Measurements from ENCODE around the gene ARHGAP6. TPM values are rescaled to one million over a fixed set of nuclear protein-coding genes. Genes with fewer than 3 reads are reported as not detected.

Gene ARHGAP6
- total and polyA plus RNA-seq, 4 donors: 6.0 to 18.2 (median 12.3) TPM

DNA sequence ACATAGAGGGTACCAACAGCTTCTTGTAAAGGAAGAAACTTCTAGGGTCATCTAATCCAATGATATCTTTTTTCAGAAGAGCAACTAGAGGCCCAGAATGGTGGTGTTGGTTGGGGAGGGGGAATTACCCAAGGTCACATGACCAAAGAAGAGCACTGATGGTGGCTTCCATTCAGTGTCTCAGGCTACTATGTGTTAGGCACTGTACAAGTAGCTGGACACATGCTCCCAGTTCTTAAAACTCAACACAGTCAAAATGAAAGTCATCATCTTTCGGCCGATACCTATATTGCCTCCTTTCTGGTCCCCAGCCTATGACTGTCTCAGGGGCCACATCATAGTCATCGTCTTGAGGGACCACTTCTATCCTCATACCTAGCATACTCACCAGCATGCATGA lies 88.1 kb downstream of the ARHGAP6 start:
- no peaks in the 10 kb centered on the region for H3K9me3 ChIP-seq (ENCODE audit: control insufficient read depth in 4 of 4, insufficient read depth in 3 of 4, low read length in 3 of 4)
- H3K36me3 ChIP-seq (ENCODE audit: control insufficient read depth in 4 of 4, insufficient read depth in 4 of 4, low read length in 4 of 4): no peaks in the 10 kb centered on the region
- ATAC-seq (ENCODE audit: insufficient read depth, low FRiP score) (no peak), DNase-seq (no peak)
- no peak overlapping the region for H3K4me3 ChIP-seq
- peaks cover 0 to 2% (median 0%) of the 10 kb centered on the region in 5 donors for H3K4me1 ChIP-seq (ENCODE audit: control insufficient read depth in 5 of 5, insufficient read depth in 5 of 5, low read length in 5 of 5)
- H3K9ac ChIP-seq (ENCODE audit: insufficient read depth in 1 of 2, low read length in 2 of 2): no peak overlapping the region
- TF ChIP-seq, protein P1, sequence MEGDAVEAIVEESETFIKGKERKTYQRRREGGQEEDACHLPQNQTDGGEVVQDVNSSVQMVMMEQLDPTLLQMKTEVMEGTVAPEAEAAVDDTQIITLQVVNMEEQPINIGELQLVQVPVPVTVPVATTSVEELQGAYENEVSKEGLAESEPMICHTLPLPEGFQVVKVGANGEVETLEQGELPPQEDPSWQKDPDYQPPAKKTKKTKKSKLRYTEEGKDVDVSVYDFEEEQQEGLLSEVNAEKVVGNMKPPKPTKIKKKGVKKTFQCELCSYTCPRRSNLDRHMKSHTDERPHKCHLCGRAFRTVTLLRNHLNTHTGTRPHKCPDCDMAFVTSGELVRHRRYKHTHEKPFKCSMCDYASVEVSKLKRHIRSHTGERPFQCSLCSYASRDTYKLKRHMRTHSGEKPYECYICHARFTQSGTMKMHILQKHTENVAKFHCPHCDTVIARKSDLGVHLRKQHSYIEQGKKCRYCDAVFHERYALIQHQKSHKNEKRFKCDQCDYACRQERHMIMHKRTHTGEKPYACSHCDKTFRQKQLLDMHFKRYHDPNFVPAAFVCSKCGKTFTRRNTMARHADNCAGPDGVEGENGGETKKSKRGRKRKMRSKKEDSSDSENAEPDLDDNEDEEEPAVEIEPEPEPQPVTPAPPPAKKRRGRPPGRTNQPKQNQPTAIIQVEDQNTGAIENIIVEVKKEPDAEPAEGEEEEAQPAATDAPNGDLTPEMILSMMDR (IDR thresholded peaks at IDR 0.05; ENCODE audit: control extremely low read depth, extremely low read depth): no peak
- H3K27me3 ChIP-seq (ENCODE audit: control insufficient read depth in 3 of 3, insufficient read depth in 3 of 3, low read length in 2 of 3): peaks cover 0 to 7% (median 4%) of the 10 kb centered on the region in 3 donors
- 94 to 100% methylated on average over 3 of the region's 3 CpGs for WGBS, 2 donors
- H3K27ac ChIP-seq (ENCODE audit: low read depth in 1 of 2, low read length in 1 of 2): no peak overlapping the region

DNA sequence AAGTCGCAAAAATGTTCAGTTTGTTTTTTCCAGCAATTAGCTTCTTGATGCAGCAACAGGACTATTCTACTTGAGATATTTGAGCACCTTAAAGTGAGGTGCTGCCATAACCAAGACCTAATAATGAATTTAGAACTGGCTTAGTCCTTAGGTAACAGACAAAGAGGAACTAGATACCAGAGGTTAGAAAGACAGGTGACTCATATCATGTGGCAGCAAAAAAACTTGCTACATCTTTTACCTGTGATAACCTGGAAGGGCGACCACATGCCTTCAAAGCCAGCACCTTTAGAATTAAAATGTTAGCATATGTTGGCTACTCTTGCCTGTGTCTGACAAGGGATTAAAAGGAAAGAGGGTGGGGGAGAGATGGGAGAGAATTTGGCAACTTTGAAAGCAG lies 90.4 kb downstream of the ARHGAP6 start:
- Histone ChIP-seq H3K27me3 (ENCODE audit: control insufficient read depth in 3 of 3, insufficient read depth in 3 of 3, low read length in 2 of 3) (peaks cover 0 to 4% (median 3%) of the 10 kb centered on the region in 3 donors), H3K9me3 (ENCODE audit: control insufficient read depth in 4 of 4, insufficient read depth in 3 of 4, low read length in 3 of 4) (no peaks in the 10 kb centered on the region), H3K27ac (ENCODE audit: low read depth in 1 of 2, low read length in 1 of 2) (no peak overlapping the region), H3K9ac (ENCODE audit: insufficient read depth in 1 of 2, low read length in 2 of 2) (no peak overlapping the region), H3K4me3 (no peak overlapping the region), H3K4me1 (ENCODE audit: control insufficient read depth in 5 of 5, insufficient read depth in 5 of 5, low read length in 5 of 5) (peaks cover 0 to 2% (median 0%) of the 10 kb centered on the region in 5 donors), H3K36me3 (ENCODE audit: control insufficient read depth in 4 of 4, insufficient read depth in 4 of 4, low read length in 4 of 4) (no peaks in the 10 kb centered on the region)
- WGBS, 2 donors: 72 to 100% methylated on average over 2 of the region's 2 CpGs
- no peak for DNase-seq
- TF ChIP-seq, protein P1 (IDR thresholded peaks at IDR 0.05; ENCODE audit: control extremely low read depth, extremely low read depth): no peak
- no peak for ATAC-seq (ENCODE audit: insufficient read depth, low FRiP score)

DNA sequence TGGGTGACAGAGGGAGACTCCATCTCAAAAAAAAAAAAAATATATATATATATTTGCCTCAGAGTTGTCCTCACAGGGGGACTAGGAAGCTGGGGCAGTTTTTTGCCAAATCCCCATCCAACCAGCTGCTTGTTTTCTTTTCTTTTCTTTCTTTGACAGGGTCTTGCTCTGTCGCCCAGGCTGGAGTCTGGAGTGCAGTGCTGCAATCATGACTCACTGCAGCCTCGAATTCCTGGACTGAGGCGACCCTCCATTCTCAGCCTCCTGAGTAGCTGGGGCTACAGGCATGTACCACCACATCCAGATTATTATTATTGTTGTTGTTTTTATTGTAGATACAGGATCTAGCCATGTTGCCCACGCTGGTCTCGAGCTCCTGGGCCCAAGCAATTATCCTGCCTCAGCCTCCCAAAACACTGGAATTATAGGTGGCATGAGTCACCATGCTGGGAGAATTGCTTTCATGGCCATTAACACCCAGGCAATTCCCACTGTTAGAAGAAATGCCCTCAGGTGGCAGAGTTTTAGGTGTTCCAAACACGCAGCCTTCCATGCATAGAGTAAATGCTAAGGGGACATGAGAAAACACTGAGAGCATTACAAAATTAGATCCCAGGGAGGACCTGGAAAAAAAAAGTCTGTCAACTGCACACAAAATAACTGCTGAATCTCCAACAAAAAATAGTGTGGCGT lies 98.0 kb downstream of the ARHGAP6 start:
- peaks cover 0 to 11% (median 2%) of the 10 kb centered on the region in 3 donors for H3K27me3 ChIP-seq (ENCODE audit: control insufficient read depth in 3 of 3, insufficient read depth in 3 of 3, low read length in 2 of 3)
- no peak overlapping the region for H3K27ac ChIP-seq (ENCODE audit: low read depth in 1 of 2, low read length in 1 of 2)
- TF ChIP-seq, protein P1 (IDR thresholded peaks at IDR 0.05; ENCODE audit: control extremely low read depth, extremely low read depth): no peak
- H3K4me3 ChIP-seq: no peak overlapping the region
- 74 to 96% methylated on average over 7 of the region's 7 CpGs for WGBS, 2 donors
- H3K4me1 ChIP-seq (ENCODE audit: control insufficient read depth in 5 of 5, insufficient read depth in 5 of 5, low read length in 5 of 5): no peaks in the 10 kb centered on the region
- ATAC-seq (ENCODE audit: insufficient read depth, low FRiP score) (no peak), DNase-seq (no peak)
- H3K9ac ChIP-seq (ENCODE audit: insufficient read depth in 1 of 2, low read length in 2 of 2): no peak overlapping the region
- H3K9me3 ChIP-seq (ENCODE audit: control insufficient read depth in 4 of 4, insufficient read depth in 3 of 4, low read length in 3 of 4): no peaks in the 10 kb centered on the region
- H3K36me3 ChIP-seq (ENCODE audit: control insufficient read depth in 4 of 4, insufficient read depth in 4 of 4, low read length in 4 of 4): no peaks in the 10 kb centered on the region

All from lung (tissue), 12 donors.